D721Med (cell line): ENCODE measurements around the gene ZNF385B.

Experiments
- DNase-seq: peaks from one replicate; pipeline ENCODE4 v3.0.0; 2011; ENCODE audit warnings: low spot score; ENCODE audit not compliant: insufficient read length
- FAIRE-seq: peaks from 2 replicates; lab custom pipeline; 2011; peaks lifted over from hg19 to GRCh38; lab: Jason Lieb, UNC
- TF ChIP-seq, protein P1 (sequence below): IDR thresholded peaks from 2 replicates; pipeline ENCODE4 v1.5.1; 2012; ENCODE audit warnings: mild to moderate bottlenecking, control low read depth; ENCODE audit not compliant: insufficient read depth; ENCODE audit errors: missing control alignments

Gene ZNF385B

DNA sequence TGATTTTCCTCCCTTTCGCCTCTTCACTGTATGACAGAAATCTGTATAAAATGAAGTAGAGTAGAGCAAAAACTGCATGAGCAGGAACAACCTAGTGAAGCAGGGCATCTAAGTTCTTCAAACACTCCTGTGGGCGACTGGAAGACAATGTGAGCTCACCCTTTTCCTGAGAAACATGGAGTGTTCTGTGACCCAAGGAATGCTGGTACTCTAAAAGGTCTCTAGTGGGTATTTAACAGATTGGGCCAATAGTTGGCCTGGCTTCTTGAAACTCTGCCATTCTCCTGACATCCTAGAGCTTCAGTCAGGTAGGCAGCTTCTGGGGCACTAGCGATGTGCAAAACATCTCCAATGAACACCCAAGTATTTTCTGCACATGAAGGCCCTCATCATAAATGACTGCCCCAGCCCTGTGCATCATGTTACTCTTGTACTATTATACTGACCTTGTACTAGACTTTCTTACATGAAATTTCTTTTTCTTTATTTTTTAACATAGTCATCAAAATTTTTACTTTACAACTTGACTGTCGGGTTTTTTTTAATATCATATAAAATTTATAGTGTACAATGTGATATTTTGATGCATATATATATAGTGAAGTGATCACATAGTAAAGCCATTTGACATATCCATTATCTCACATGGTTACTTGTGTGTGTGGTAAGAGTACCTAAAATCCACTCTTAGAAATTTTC, 302.2 kb downstream of the ZNF385B start:
- FAIRE-seq: no peak
- DNase-seq: no peak
- TF ChIP-seq, protein P1, sequence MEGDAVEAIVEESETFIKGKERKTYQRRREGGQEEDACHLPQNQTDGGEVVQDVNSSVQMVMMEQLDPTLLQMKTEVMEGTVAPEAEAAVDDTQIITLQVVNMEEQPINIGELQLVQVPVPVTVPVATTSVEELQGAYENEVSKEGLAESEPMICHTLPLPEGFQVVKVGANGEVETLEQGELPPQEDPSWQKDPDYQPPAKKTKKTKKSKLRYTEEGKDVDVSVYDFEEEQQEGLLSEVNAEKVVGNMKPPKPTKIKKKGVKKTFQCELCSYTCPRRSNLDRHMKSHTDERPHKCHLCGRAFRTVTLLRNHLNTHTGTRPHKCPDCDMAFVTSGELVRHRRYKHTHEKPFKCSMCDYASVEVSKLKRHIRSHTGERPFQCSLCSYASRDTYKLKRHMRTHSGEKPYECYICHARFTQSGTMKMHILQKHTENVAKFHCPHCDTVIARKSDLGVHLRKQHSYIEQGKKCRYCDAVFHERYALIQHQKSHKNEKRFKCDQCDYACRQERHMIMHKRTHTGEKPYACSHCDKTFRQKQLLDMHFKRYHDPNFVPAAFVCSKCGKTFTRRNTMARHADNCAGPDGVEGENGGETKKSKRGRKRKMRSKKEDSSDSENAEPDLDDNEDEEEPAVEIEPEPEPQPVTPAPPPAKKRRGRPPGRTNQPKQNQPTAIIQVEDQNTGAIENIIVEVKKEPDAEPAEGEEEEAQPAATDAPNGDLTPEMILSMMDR: no peak

DNA sequence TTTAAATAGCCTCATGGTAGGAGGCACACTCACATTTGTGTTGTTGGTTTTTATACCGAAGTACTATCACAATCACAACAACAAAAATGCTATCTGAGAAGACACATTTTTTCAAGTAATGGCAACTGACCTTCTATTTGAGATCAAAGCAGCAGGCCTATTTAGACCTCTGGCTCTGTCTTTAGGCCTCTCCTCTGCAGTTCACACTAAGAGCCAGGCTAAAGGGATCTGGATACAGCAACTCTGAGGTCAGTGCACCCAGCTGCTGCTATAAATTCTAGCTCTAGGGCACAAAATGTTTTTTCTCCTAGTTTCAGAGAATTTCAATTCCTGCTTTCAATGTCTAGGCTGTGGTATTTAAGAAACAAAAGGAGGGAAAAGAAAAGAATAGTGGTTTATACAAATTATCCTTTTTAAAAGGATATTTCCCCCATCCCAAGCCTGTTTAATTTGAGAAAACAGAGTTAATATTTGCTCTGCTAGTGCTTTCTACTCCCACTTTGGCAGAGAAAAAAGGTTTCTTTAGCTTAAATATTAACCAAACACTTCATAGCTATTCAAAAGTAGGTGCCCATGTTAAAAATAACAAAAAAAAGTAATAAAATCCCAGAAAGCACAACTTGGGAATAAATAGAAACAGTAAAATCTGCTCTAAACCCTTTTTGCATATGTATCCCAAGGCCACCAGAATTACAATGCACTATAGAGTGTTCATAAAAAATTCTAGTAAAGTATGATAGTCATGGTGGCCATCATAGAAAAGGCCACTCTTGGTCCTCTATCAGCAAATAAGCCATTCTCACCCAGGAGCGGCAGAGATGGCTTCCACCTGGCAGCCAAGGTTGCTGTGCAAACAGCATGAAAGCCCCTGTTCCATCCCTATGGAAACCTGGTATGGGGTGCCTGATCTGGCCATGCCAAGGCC, 303.1 kb downstream of the ZNF385B start:
- TF ChIP-seq, protein P1: no peak
- DNase-seq (no peak), FAIRE-seq (no peak)

DNA sequence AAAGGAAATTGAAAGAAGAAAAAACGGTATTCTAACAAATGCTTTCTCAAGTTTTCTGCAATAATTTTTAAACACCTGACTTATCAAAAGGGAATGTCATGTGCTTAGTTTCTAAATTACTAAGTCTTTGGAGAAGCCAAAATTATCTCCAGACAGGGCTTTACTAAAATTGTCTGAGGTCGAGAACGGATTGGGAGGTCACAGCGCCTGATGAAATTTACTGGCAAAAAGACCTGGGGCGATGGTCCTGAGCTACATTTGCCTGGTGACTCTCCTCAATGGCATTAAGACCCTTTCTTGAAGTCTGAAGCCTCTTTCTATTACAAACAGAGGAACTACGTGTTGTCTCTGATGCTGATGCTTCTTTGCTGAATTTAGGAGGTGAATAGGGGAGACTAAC, 305.0 kb downstream of the ZNF385B start:
- TF ChIP-seq, protein P1: no peak
- no peak for DNase-seq
- FAIRE-seq: no peak

DNA sequence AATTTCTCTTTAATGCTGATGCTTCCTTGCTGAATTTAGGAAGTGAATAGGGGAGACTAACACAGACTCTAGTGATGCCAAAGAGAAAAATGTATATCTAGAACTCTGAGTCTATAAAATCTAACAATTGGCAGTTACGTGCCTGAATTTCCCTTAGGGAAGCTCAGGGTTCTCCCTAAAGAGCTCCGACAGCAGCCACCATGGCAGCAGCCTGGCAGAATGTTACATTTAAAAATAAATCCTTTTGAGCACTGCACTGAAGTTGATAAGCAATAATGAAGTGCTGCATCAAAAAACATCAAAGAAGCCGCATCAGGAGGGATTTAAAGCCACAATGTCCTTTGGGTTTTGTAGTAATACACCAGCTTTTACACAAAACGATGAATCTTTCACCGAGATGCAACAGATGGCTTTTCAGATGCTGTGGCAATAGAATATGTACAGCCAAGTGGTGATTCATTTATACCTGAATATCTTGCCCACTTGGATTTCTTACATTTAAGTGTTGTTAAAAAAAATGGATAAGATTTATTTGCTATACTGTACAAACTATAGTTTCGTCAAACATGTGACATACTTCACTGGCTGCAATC, 305.6 kb downstream of the ZNF385B start:
- FAIRE-seq (no peak), DNase-seq (no peak)
- TF ChIP-seq, protein P1: no peak

DNA sequence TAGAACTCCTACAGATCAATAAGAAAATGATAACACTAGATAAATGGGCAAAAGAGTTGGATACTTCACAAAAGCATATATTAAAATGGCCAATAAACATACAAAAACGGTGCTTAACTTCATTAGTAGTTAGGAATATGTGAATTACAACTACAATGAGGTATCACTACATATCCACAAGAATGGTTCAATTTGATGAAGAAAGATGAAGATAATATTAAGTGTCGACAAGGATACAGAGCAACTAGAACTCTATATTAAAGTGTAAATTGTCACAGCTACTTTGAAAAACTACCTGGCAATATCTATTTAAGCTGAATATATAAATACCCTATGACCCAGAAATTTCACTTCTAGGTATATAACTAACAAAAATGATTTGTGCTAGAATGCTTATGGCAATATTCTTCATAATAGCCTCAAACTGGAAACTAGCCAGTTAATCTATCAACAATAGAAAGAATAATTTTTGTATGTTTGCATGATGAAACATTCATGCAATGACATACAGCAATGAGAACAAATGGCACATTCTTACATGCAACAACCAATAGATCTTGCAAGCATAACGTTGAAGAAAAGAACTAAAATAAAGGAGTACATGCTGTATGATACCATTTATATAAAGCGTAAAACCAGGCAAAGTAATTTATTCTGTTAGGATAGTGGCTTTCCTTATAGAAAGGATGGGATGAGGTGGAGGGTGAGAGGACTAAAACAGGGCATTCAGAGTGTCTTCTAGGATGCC, 306.6 kb downstream of the ZNF385B start:
- no peak for DNase-seq
- FAIRE-seq: no peak
- TF ChIP-seq, protein P1: no peak

DNA sequence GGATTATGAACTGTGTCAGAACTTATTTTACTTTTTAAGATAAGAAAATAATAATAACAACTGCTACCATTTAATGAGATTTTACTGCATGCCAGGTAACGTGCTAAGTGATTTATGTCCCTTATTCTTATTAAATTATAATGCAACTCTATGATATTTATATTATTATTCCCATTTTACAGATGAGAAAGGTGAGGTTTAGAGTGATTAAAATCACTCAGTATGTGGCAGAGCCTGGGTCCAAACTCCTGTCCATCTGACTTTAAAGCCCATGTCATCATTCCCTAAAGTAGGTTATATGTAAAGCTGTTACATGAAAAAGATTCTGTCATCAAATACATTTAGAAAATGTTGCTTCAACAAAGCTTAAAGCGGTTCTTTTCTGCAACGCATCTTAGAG, 308.0 kb downstream of the ZNF385B start:
- DNase-seq: no peak
- TF ChIP-seq, protein P1: no peak
- no peak for FAIRE-seq
